IPS-NIHi7 (cell line): ENCODE data around the gene MAN1A2.

Experiments used
- DNase-seq: peaks from one replicate; pipeline ENCODE4 v3.0.0; 2012; ENCODE audit warnings: mixed read lengths; ENCODE audit errors: extremely low spot score

MAN1A2 gene

DNA sequence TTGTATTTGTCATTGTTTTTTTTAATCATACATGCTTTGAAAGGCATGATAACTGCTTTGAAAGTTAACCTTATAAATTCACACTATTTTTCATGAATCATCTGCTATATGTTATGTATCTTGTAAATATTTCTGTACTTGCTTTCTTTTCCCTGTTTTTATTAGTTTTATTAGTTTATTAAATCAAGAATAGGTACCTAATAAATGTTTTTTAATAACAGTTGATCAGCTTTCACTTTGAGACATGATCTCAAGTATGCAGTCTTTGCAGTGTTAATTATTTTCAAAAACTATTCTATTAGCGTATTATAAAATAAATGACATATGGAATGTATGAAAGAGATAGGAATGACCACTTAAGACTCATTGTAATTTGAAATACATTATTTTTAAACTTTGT, 127.8 kb downstream of the MAN1A2 start:
- DNase-seq = no peak

- DNase-seq = no peak
Observed at GRCh38 chr1:117499071-117499470, 131.8 kb downstream of the MAN1A2 start.

DNA sequence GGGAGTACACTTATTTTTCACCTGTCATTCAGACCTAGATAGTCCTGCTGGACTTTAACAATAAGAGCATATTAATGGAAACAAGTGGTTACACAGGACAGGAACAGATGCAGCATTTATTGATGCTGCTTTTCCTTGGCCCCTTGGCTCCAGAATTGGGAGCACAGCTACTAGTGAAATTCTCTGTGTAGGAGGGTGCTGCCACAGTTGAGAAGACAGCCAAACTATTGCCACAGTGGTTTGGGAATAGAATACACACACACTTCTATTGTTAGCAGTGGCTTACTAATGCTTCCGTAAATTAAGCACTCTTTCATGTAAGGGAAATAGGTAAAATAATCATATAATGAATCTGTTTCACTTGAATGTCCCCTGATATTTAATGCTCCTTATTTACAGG, 133.3 kb downstream of the MAN1A2 start:
- DNase-seq = no peak

DNA sequence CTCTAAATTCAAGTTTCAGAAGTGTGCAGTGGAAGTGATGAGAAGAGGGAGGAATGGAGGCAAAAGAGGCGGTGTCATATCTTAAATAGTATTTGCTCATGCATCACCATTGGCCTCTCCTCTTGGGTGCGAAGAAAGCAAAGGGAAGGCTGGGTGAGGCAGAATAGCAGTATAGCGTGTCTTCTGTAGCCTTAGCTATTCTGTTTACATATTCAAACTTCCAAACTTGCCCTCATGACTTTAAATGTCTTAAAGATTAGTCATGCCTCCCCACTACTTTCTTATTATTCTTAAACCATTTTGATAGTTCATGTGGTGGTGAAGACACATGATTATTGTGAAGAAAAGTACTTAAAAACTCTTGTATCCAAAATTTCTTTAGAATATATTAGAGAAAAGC, 134.0 kb downstream of the MAN1A2 start:
- DNase-seq = no peak

DNA sequence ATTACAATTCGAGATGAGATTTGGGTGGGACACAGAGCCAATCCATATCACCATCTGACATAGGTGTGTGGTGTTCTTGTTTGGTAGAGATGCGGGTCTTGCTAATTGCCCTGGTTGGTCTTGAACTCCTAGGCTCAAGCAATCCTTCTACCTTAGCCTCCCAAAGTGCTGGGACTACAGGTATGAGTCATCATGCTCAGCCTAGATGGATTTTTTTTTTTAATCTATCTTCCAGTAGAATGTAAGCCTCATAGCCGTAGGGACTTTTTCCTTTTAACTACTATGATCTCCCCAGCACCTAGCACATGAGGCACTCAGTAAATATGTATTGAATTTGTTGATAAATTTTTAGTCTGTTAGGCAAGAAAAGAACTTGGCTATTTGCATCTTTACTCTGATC, 144.0 kb downstream of the MAN1A2 start:
- no peak for DNase-seq

DNA sequence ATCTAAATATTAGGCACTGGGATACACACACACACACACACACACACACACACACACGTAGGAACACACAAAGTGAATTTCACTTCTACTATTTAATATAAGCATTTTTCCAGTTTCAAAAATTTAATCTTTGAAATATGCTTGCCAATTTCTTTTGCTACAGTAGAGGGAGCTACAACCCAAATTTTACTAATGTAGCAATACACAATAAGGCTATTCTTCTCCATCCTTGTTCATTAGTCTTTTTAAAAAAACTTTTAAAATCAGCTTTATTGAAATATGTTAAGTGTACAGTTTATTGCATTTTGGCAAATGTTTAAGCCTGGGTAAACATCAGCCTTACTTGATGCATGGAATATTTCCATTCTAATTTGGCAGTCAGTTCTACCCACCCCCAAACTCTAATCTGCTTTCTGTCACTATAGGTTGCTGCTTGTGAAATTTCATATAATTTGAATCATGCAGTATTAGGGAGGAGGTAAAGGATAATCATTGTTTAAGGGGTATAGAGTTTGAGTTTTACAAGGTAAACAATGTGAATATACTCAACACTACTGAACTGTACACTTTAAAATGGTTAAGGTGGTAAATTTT, 145.6 kb downstream of the MAN1A2 start:
- no peak for DNase-seq

GRCh38 chr1:117523111-117523510, 155.9 kb downstream of the MAN1A2 start:
- no peak for DNase-seq

- DNase-seq = no peak
Observed at GRCh38 chr1:117527074-117527473, 159.8 kb downstream of the MAN1A2 start.

DNA sequence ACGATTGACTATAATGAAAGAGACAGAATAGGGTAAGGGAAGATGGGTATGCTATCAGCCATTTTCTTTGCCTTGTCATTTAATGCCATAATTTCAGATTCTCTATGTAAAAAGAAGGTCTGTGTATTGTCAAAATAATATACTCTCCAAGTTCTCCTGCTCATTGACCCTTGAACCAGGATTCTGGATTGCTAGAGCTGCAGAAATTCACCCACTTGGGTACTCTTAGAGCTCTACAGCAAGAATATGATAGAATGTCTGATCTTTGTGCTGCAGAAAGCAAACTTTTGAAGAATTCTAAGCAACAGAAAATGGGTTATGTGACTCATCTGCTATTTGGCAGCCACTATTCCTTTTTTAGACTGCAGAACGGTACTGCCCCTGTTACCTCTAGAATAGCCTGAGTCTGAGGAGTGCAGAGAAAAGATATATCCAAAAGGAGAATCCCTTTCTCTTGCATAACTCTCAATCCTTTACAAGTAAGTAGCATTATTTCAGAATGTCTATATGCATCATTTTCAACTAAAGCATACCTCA, 160.4 kb downstream of the MAN1A2 start:
- no peak for DNase-seq

DNA sequence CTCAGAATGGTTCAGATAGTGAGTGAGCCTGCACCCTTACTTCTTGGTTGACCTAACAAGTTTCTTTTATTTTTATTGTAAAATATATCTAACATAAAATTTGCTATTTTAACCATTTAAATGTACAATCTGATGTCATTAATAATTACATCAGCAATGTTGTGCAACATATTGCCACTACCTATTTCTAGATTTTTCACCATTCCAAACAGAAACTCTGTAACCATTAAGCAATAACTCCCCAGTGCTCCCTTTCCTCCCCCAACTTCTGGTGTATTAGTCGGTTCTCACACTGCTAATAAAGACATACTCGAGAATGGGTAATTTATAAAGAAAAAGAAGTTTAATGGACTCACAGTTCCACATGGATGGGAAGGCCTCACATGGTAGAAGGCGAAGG, 162.4 kb downstream of the MAN1A2 start:
- DNase-seq = no peak

GRCh38 chr1:117531222-117531621, 164.0 kb downstream of the MAN1A2 start:
- no peak for DNase-seq

DNA sequence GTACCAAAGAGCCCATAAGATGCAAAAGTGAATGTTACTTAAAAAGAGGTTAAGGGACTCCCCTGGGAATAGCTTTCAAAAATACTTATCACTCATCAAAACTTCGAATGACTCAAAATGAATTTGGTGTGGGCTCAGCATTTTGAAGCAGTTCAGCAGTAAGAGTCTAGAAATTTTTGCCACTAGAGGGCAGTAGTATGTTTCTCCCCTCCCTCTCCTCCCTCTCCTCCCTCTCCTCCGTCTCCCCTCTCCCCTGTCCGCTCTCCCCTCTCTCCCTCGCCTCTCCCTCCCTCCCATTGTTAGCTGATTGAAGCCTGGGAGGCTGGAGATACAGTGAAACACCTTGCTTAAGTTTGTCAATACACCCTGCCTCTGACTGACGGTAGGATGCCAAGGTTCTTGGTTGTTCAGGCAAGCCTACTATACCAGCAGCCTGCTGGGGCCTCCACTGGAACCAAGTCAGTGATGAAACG, 167.8 kb downstream of the MAN1A2 start:
- peak; percentile 77 for DNase-seq

DNA sequence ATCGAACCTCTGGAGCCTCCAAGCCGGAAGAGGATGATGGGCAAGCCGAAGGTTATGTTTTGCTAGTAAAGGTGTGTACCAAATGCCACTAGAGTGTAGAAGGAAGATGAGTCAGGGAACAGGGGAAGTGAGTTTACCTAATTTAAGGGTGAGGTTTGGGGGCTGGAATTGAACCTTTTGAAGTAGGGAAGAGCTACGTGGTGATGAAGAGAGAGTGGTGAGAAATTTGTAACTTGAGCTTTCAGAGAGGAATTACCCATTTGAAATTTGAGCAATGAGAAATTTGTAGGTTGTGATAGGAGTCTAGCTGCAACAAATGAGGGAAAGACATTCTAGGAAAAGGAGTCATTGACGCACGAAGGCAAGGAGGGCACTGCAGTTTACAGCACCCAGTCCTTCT, 168.6 kb downstream of the MAN1A2 start:
- DNase-seq = no peak

- peak; percentile 69 for DNase-seq
Observed at GRCh38 chr1:117537291-117537920, 170.2 kb downstream of the MAN1A2 start.

- DNase-seq = no peak
Observed at GRCh38 chr1:117540532-117540931, 173.3 kb downstream of the MAN1A2 start.

- DNase-seq = no peak
Observed at GRCh38 chr1:117541003-117541402, 173.8 kb downstream of the MAN1A2 start.

GRCh38 chr1:117541585-117541984, 174.3 kb downstream of the MAN1A2 start:
- DNase-seq = no peak

DNA sequence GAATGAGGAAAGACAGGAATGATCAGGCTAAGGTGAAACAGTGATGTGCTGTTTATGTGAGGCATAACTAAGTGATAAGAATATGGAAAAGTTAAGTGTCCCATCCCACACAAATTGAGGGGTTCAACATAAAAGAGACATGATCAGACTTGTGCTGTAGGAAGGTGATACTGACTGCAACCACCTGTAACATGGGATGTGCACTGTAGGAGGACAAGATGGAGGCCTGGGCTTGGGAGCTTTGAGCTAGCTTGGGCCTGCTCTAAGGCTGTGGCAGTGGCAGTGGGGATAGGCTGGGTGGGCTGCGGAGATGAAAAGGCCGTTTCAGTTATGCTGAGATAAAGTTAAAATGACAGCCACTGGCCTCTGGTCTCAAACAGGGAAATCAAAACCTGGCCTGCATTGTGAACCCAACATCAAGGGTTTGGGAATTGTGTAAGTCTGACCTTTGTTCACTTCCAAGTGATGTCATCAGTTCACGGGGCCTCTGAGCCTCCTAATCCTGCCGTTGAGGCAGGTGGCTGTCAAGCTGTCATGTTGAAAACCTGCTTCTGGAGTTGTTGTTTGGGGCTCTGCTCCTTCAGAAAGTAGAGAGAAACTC, 177.4 kb downstream of the MAN1A2 start:
- no peak for DNase-seq

GRCh38 chr1:117546467-117546866, 179.2 kb downstream of the MAN1A2 start:
- DNase-seq = no peak

DNA sequence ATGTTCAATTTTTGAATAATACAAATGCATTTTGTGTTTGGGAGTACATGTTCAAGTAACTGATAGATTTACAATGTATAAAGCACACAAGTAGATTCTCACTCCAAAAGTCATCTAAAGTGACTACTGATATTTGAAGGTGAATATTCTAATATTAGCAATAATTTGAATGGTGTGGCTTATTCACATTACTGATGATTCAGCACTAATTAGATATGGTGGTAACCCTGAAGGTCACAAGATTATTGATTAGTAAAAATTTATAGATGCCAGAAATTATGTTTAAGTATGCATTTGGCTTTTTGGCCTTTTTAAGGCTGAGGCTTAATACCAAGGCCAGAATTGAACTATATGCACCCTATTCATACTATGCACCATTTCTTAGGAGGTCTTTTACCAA, 186.2 kb downstream of the MAN1A2 start:
- no peak for DNase-seq

DNA sequence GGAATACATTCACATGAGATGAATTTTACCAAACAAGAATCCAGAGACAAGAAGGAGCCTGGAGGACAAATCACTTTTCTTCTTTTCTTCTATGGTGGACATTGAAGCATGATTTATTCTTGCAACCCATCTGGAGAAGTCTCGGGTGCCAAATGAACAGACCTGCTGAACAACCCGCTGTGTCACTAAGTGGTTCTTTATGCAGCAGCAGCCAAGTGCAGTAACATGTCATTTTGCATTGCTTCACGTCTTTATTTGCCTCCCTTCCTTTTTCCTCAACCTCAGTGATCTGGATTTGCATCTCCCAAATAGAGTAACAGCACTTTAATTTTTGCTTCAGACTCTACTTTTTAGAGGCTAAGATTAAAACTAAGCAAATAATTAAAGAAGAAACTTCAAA, 188.6 kb downstream of the MAN1A2 start:
- DNase-seq = no peak

GRCh38 chr1:117556341-117556740, 189.1 kb downstream of the MAN1A2 start:
- no peak for DNase-seq

DNA sequence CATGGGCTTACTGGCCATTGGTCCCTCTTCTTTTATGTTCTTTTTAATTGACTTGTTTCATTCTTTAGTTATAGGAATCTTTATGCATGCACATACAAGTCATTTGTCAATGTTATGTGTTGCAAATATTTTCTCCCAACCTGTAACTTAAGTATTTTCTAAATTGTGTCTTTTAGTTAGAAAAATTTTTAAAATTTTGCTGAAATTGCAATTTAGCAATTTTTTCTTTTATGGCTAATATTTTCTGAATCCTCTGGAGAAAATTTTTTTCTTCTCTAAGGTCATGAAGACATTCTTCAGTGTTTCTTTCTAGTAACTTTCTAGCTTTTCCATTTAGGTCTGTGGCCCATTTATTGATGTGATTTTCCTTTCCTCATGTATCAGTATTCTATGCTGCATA, 189.7 kb downstream of the MAN1A2 start:
- DNase-seq = no peak
